GM21786 (cell line): ENCODE data around the gene PPP1R2.
A peak's percentile ranks its signal among the peaks of the same experiment; 100 is the strongest.
"Not testable (repeated sequence)": the region's sequence is repeated elsewhere in the genome, so short reads cannot be mapped to it uniquely, and the experiment has no call there.

ENCODE experiments used
- ATAC-seq: cut with Tn5 transposase; IDR thresholded peaks from one replicate; pipeline ENCODE4 v1.9.1; 2021; ENCODE audit not compliant: unreplicated experiment

The PPP1R2 gene

DNA sequence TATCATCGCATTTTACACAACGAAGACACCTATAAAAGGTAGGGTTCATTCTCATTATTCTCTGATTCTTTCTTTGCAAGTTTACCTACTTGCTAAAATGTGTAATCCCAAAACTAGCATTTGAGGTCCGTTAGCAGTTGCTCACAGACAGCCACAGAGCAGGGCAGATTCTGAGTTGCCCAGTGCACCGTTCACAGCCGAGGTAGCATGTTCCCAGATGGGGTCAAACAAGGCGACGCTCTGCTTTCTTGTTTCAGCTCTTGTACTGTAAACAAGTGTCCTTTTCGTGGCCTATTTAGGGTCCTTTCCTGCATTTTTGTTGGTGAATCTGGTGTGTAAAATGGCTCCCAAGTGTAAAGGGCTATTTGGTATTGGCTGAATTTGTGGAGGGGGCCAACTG, 3.1 kb downstream of the PPP1R2 start:
- ATAC-seq = no peak

- no peak for ATAC-seq
These were observed 3.6 kb downstream of the PPP1R2 start for GRCh38 chr3:195539479-195539878.

GRCh38 chr3:195537995-195538394, 5.1 kb downstream of the PPP1R2 start:
- peak; percentile 76 for ATAC-seq

GRCh38 chr3:195535293-195535692, 7.8 kb downstream of the PPP1R2 start:
- ATAC-seq = no peak

DNA sequence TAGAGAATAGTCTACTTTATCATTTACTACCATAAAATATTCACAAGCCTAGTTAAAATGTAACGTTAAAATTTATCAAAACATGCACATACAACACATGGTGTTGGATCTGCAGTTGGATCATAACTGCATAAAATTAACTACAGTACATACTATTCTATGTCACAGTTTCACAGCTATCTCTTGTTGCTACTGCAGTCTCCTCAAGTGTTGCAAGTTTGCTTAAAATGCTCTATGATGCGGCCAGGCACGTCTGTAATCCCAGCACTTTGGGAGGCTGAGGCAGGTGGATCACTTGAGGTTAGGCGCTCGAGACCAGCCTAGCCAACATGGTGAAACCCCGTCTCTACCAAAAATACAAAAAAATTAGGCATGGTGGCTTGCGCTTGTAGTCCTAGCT, 10.3 kb downstream of the PPP1R2 start:
- no peak for ATAC-seq

DNA sequence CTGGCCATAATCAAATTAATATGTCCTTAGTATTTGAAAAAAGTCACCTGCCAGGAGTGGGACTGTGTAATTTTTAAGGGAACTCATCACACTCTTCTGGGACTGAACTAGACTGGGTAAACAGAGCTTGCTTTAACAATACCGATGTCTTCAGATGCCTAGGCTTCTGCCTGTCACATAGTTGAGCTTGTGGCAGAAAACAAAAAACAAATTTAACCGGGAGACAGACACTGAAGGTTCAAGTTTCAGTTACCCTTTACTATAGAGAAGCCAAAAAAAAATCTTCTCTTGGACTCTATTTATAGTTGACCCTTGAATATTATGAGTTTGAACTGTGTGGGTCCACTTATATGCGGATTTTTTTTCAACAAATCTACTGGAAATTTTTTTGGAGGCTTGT, 10.8 kb downstream of the PPP1R2 start:
- ATAC-seq = no peak

DNA sequence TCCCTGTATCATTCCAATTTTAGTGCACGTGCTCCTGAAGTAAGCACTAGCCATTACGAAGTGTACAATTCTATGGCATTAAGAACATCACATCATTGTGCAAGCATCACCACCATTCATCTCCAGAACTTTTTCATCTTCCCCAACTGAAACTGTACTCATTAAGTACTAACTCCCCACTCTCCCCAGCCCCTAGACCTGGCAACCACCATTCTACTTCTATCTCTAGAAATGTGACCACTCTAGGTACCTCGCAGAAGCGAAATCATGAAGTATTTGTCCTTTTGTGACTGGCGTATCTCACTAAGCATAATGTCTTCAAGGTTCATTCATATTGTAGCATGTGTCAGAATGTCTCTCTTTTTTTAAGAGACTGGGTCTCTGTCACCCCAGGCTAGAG, 11.4 kb downstream of the PPP1R2 start:
- no peak for ATAC-seq

GRCh38 chr3:195526492-195526891, 16.6 kb downstream of the PPP1R2 start:
- no peak for ATAC-seq

GRCh38 chr3:195524171-195524896, 18.8 kb downstream of the PPP1R2 start:
- ATAC-seq = no peak

DNA sequence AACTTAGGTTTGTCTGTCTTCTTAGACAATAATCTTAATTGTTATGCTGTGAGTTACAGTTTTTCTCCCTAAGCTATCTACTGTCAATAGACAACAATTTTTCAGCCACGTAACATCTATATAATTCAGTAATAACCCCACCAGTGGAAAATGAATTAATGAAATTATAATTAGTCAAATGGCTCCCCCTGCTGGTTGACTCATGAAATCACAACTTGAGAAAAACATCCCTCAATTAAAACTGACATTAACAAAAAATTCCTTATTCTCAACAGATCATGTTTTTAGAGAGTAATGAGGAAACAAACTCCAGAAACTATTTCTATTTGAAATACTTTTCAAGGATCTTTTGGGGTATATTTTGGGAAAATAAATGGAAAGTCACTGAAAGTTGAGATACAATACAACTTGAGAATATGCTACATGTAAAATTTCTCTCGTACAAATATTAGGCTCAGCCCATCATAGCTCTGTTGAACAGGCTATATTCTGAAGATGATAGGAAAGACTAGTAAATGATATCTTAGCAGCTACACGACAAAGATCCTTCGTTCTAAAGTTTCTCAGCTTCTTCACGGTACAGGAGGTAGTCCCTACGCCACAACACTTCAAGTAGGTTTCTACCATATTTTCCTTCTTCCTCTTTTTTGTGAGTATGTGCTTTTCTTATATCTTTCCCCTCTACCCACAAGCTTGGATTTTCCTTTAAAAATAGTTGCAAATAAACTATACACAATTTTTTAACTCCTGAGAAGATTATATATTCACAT, 20.7 kb downstream of the PPP1R2 start:
- no peak for ATAC-seq

- no peak for ATAC-seq
These were observed 26.1 kb downstream of the PPP1R2 start for GRCh38 chr3:195517030-195517429.

DNA sequence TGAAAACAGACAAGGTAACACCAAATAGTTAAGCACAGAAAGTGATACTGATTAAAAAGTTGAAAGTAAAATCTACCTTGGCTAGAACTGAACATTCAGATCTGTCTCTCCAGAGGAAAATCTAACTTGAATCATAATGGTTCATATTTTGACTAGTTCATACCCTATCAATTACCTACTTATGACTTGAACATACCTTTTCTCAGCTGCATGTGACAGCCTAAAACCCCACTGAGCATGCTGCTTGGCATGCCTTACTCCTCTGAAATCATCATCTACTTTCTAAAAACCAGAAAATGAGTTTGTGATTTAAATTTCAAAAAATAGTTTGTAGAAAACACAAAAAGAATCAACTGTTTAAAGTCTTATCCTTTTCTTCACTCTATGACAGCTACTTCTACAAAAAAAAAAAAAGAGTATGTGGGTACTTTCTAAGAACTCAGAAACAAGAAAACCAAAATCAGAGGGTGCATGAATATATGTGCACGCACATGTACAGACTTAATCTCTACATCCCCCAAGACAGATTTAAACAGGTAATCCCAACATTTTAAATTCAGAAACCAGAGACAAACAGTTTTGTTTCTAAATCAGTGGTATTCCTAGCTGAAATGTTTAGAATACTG, 28.4 kb downstream of the PPP1R2 start:
- ATAC-seq = not testable (repeated sequence)

DNA sequence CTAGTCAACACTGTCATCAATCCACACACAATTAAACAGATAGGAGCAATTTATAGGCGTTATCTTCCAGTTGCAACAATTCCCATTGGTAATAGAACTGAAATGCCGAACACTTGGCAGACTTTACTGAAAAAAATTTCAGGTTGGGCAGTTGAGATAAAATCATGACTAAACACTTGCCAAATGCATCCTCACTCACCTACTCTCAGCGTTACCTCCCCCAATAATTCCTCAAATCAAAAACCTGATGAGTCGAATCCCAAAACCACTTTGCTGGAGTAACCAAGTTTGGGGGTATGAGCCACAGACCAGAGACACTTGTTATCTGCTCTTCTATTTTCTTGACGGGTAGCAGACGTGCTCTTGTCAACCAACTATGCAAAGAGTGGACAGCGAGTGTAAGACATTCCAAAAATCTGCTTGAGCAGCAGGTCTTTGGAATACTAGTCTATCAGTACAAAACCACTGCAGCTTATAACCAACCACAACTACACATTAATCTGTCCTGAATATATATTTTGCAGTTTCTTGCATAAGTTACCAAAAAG, 30.3 kb downstream of the PPP1R2 start:
- ATAC-seq = no peak

DNA sequence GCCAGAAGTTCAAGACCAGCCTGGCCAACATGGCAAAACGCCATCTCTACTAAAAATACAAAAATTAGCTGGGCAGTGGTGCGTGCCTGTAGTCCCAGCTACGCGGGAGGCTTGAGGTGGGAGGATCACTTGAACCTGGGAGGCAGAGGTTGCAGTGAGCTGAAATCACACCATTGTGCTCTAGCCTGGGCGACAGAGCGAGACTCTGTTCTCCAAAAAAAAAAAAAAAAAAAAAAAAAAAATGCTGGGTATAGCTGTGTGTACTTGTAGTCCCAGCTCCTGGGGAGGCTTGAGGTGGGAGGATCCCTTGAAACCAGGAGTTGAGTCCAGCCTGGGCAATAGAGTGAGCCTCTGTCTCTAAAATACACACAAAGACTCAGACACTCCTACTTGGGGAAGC, 32.0 kb downstream of the PPP1R2 start:
- ATAC-seq = no peak

- ATAC-seq = no peak
These were observed 34.9 kb downstream of the PPP1R2 start for GRCh38 chr3:195508185-195508584.

DNA sequence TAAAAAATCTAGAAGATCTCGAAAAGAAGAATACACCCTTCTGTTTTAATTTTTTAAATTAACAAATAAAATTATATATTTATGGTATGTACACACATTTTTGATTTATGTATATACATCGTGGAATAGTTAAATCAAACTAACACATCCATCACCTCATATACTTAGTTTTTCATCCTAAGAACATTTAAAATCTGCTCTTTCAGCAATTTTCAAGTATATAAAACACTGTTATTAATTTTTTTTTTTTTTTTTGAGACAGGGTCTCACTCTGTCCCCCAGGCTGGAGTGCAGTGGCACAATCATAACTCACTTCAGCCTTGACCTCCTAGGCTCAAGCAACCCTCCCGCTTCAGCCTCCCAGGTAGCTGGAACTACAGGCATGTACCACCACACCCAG, 67.5 kb downstream of the PPP1R2 start:
- no peak for ATAC-seq

- not testable (repeated sequence) for ATAC-seq
These were observed 68.0 kb downstream of the PPP1R2 start for GRCh38 chr3:195475116-195475515.

- no peak for ATAC-seq
These were observed 74.3 kb downstream of the PPP1R2 start for GRCh38 chr3:195468841-195469240.

- ATAC-seq = no peak
These were observed 74.7 kb downstream of the PPP1R2 start for GRCh38 chr3:195468391-195468776.

- ATAC-seq = no peak
These were observed 75.3 kb downstream of the PPP1R2 start for GRCh38 chr3:195467641-195468390.

GRCh38 chr3:195466251-195466650, 76.9 kb downstream of the PPP1R2 start:
- no peak for ATAC-seq
